GM19238 (cell line): ENCODE results near the gene HNRNPA3.
"Not testable (repeated sequence)": the region's sequence is repeated elsewhere in the genome, so short reads cannot be mapped to it uniquely, and the experiment has no call there.

Experiments
- DNase-seq: peaks from one replicate; pipeline ENCODE4 v3.0.0; 2011; ENCODE audit warnings: low spot score; ENCODE audit not compliant: insufficient read length

HNRNPA3 gene

DNA sequence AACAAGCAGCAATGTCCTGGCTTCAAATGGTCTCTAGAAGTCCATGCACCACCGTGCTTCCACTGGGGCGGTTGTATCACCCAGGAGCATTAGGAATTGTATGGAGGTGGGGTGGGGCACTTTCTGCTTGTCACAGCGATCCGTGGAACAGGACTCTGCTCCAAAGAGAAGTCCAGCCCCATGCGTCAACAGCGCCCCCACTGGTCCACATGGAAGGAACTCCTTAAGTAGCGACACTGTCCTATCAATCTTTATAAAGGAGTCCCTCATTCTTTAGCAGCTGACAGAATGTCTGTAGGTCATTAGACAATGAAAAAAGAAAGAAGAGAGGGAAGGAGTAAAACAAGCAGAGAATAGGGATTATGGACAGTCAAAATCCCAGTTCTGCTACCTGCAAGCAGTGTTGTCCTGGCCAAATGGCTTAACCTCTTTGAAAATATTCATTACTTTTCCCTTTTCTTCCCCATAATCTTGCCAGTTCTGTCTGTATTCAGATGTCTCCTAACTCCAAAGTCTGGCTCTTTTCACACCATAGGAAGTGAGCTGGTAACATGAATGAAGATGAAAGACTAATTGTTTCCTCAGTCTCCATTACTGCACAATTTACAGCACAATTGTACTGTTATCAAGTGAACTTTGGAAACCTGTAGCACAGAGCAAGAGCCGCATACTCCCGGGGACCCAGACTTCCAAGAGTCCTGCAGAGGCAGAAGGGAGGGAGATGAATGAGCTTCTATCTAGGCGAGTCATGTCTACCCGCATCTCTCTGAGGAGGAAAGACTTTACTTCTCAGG lies 42.0 kb downstream of the HNRNPA3 start:
- DNase-seq: no peak

DNA sequence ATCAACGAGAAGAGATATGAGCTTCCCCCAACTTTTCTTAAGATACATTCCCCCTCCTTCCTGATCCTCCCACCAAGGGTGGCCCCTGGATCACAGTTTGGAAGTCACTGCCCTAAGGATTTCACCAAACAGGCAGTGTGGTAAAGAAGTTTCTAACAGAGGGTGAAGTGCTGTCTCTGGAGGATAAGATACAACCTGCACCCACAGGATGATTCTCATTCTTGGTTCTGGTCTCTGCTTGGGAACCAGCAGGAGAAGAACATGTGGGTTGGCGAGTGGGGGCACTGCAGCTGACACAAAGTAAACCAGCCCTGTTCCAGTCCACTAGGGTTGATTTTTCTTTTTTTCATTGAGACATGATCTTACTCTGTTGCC lies 42.6 kb downstream of the HNRNPA3 start:
- no peak for DNase-seq

DNA sequence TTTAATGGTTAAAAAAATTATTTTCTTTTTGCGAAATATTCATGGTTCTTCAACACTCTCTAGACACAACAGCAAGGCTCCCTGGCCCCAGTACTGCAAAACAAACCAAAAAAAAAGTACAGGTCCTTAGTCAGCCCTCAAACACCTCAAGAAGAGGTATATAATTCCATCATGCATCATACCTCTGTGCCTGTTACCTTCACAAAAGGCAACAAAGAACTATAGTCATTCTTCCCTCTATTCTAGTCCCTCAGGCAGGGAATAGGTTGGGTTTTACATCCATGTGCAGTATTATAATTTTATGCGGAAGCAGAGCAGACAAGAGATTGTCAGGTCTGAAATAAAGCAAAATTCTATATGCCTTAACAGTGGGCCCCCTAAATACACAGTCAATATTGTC lies 43.4 kb downstream of the HNRNPA3 start:
- DNase-seq: no peak

DNA sequence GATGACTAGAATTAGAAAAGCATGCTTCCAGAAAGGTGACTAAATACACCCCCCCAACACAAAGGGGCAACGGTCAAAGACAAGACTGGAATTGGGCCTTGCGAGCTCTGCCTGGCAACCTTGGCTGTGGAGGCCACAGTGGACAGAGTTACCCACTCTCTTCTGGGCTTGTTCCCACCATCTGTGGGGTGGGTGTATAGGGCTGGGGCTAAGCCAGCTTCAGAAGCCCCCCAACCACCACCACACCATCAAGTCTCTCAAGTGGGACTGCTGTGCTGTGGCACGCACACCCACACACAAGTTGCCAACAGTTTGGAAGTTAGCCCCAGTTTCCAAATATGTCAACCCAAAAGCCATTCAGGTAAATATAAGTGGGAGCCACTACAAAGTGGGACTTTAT lies 44.1 kb downstream of the HNRNPA3 start:
- DNase-seq: no peak

DNA sequence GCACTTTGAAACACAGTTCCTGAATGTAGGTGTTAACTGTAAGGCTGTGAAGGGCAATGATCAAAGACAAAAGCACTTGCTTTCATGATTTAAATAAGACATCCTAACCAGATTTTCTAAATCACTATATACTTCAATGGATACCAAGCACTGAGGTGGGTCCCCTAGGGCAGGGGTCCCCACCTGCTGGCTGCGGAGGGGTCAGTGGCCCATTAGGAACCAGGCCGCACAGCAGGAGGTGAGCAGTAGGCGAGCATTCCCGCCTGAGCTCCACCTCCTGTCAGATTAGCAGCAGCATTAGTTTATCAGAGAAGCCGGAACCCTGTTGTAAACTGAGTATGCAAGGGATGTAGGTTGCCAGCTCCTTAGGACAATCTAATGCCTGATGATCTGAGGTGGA lies 44.9 kb downstream of the HNRNPA3 start:
- DNase-seq: no peak

DNA sequence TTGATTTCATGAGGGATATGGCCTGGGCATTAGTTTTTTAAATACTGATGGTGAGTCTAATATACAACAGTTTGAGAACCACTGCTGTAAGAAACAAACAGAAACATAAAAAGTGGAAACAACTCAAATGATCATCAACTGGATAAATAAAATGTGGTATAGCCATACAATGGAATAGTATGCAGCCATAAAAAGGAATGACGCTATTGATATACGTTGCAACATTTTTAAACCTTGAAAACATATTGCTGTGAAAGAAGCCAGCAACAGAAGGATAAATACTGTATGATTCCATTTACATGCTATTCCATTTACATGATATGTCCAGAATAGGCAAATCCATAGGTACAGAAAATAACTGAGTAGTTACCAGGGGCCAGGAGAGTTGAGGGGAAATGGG lies 45.5 kb downstream of the HNRNPA3 start:
- no peak for DNase-seq

DNA sequence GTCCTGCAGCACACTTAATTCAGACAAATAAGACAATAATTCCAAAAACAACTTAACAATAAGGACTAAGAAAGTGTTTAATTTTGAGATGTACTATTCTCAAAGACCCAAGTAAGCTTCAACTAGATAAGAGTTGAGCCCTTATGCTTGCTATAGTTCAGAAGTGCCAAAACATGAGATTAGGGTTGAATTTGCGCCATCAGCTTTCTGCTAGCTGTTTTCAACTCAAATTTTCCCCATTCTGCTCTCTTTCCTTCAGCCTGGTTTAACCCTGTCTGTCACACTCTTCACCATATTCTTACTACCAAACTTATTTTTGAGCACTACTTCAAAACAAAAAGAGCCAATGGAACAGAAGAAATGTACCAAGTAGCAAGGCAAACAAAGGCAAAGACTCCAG lies 47.8 kb downstream of the HNRNPA3 start:
- DNase-seq: no peak

DNA sequence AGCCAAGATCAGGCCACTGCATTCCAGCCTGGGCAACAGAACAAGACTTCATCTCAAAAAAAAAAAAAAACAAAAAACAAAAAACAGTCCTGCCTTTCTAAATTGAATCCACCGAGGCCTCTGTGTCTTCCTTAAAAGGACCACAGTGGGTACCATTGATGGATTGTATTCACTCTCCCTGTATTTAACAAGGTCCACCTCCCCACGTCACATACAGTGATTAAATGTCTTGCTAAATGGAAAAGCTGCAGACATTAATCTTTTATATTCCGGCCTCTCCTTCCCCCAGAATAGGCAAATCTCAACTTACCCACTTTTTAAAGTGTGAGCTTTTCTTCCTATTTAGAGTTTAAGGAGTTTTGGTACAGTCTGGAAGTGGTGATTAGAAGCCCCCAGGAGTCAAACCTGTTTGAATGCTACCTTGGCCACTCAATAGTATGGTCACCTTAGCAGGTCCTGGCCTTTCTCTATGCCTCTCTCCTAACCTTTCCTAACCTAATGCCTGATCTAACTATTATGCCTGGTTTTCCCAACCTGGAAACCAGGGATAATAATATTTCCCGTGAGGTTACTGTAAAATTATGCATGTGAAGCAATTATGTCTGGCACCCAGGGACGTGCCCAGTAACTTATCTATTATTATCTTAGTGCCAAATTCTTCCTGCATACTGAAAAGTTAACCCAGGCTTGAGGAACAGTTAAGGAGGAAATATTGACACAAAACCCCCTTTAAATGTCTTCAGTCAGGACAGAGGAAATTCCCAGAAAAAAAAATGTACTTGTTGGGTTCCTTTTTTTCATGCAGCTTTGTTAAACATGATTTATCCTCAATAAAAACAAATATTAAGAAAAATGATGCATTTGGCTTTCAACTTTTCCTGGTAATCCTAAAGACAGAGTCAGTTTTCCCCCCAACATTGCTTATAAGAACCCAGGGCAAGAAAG lies 48.8 kb downstream of the HNRNPA3 start:
- no peak for DNase-seq

DNA sequence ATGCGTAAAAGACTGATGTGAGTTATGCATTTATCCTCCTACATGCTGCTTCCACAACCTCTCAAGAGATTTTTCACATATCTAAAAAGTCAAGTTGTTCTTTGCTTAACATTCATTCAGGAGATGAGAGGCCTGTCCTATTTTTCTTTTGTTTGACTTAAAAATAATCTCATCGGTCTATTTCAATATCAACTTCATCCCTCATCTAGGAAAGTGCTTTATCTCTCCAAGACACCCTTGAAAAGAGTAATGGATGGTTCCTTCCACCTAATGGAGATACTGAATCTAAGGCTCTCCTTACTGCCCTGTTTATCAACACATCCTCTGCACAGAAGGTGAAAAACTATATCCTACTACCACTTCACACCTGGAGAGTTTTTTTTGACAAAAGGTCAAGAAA lies 49.5 kb downstream of the HNRNPA3 start:
- no peak for DNase-seq

DNA sequence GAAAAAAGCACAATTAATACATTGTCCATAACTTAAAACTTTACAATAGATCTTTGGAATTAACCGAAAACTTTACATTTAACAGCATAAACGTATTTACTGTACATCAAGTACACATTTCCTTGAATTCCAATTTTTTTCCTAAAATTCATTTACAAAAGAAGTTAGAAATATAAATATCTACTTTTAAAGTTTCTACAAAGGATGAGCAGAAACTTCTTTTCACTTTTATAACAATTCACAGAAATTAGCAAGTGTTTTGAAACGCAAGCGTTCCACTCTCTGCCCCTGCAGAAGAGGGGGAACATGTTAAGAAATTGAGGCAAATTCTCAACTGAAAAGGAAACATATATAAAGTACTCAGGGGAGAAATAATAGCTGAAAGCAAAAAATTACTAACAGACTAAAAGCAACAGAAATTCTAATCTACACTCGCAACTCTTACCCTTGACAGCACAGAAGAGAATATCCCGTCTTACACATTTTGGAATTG lies 50.4 kb downstream of the HNRNPA3 start:
- no peak for DNase-seq

DNA sequence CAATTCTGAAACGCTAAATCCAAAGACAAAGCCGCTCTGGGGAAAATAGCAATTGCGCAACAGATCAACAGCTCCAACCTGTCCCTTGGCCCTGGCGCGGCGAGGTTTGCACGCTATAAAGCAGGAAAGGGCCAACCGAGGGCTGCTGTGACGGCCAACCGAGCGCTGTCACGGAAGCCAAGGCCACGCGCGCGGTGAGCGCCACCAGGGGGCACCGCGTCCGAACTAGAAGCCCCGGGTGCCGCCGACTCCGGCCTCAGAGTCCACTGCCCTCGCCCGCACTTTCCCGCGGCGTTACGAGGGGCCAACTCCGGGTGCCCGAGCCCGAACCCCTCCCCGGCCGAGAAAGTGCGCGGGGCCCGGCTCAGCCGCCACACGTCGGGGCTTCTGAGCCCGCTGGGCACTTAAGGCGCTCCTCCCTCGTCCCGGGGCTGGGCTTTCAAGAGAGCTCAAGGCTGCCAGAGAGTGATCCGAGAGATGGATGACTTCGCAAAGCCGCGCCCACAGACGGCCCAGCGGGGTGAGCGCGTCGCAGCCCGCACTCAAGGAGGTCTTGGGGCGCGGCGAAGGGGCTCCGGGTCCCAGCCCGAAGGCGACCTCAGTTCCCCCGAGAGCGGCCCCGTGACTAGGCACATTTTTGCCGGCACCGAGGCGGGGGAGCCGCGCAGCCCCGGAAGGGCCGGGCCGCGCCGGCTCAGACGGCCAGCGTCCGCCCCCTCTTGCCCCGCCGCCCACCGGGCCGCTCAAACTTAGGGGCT lies 51.0 kb downstream of the HNRNPA3 start:
- peak; percentile 70 for DNase-seq

DNA sequence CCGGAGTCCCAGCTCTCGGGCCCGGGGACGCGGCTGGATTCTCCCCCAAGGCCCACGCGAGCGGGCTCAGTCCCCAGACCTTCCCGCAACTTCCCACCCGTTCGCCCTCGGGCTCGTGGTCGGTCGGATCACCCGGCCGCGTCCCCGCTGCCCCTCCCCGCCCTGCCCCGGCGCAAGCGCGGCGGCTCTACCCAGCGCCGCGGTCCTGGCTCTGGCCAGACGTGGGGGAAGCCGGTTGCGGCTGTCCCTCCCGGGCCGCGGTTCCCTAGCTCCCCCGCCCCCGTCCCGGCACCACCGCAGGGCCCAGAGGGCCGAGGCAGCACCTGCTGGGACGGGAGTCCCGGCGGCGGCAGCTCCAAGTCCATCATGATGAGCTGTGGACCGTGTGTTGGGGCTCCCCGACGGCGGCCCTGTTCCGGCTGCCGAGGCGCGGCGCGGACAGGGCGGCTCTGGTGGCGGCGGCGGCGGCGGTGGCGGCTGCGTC lies 51.7 kb downstream of the HNRNPA3 start:
- no peak for DNase-seq

DNA sequence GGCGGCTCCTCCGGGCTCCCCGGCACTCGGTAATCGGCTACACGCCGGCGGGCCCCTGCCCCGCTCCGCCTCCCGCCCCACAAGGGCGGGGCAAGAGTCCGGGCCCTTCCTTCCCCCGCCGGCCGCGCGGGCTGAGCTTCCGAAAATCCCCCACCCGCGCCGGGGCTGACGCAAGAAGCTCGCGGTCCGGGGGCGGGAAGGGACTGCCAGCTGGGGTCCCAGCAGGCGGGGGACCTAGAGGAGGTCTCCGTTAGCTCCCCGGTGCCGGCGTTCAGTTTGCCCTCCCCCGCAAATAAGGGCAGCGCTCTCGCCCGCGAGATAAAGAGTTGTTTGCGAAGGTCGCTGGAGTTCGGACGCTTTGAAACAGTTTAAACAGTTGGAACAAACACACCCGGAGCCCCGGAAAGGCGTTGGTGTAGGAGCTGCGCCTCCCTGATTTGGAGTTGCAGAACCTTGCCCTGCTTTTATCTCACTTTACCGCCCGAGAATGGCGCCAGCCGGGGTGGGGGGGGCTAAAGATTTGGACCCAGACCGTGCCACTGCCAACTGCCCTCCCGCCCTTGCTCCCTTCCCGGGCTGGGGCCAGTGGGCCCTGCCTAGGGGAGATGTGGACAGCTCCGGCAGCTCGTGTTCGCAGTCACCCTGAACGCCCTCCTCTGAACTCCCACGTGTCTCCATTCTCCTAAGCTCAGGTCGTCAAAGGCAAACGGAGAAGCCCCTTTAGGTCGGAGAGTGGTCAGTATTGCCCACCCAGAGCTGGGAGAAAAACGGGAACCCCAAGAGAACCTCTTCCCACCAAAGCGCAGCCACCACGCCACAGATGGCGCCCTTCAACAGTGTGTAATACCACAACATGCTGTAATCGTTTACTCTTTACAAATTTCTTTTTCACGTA lies 52.3 kb downstream of the HNRNPA3 start, which contains the start of gene NFE2L2:
NFE2L2 (minus strand) TSS at position 35 of the 895 bp plus-strand sequence. CDS start 151 bp downstream, outside the sequence.
- DNase-seq: peak; percentile 87

DNA sequence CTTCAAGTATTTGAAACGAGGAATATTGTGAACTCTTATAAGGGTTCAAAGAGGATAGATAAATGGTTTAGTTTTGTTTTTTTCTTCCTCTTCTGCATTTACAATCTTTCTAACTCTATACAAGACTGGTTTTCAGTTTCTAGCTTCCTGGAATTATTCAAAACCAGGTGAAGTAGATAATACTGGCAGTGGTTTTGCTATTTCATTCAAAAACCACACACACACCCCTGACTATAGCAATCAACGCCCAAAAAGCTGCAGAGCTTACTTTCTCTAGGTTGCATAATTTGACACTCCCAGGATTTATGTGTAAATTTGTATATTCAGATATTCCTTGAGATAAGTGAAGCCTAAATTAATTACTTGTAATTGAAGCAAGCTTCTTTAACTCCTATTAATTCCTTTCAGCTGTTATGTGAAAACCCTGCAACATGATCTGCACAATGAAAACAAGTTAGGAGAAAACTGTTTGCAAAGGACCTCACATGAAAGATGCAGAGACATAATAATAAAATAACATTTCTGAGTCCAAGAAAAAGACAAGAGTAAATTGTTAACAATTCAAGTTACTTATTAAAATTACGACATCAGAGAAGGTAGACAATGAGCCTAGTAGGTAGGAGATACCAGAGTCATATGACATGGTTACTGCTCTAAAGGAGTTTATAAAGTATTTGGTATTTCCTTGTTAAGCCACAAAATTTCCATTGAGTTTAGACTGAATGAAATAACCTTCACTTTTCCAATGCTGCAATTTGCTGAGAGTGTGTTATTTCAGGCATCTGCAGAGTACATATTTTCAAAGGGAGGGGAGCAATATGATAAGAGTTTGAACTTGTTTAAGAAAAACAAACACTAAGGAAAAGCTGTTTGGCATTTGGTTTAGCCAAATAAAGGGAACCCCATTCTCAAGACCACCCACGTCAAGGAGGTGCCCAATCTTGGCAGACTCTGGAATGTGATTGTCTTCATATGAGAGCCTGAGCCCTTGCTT lies 53.5 kb downstream of the HNRNPA3 start:
- DNase-seq: no peak

DNA sequence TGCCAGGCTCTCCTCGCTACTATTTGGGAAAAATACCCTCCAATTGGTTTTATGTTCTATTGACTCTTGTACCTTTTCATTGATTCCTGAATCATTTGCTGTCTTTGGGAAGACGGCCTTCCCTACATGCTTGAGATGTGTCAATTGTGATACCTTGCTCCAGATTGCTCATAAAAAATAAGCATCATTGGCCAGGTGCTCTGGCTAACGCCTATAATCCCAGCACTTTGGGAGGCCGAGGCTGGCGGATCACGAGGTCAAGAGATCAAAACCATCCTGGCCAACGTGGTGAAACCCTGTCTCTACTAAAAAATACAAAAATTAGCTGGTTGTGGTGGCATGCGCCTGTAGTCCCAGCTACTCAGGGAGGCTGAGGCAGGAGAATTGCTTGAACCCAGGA lies 54.4 kb downstream of the HNRNPA3 start:
- DNase-seq: not testable (repeated sequence)

DNA sequence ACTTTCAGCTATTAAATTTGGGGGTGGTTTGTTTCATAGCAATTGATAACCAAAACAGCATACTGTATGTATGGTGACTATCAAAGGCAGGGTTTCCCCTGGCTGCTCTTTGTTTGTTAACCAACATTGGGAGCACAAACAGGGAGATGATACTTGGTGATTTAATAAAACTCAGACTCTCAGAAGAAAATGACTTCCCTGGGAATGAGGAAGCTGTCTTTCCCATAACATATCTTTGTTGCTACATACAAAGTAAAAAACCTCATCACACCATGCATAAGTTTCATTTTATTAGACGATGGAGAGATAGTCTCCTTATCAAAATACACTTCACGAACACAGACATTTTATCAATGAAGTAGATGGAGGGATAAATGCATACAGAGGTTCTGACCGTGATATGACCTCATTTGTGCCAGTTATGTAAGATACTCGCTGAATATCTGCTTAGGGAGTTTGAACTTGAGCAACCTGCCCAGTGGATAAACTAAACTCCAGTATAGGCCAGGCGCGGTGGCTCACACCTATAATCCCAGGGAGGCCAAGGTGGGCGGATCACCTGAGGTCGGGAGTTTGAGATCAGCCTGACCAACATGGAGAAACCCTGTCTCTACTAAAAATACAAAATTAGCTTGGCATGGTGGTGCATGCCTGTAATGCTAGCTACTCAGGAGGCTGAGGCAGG lies 55.7 kb downstream of the HNRNPA3 start:
- DNase-seq: no peak

DNA sequence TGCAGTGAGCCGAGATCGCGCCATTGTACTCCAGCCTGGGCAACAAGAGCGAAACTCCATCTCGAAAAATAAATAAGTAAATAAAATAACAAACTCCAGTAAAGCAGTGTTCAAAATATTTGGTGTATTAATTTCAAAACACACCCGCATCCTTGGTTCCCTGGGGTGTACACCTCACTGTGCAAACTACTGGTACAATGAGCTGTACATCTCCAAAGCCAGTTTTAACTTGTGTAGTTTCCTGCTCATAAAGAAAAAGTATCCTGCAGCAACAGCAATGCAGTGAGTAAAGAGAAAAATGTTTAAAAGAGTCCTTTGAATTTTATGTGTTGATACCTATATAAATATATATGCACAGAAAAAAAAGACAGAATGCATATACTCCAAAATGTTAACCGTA lies 56.3 kb downstream of the HNRNPA3 start:
- no peak for DNase-seq

DNA sequence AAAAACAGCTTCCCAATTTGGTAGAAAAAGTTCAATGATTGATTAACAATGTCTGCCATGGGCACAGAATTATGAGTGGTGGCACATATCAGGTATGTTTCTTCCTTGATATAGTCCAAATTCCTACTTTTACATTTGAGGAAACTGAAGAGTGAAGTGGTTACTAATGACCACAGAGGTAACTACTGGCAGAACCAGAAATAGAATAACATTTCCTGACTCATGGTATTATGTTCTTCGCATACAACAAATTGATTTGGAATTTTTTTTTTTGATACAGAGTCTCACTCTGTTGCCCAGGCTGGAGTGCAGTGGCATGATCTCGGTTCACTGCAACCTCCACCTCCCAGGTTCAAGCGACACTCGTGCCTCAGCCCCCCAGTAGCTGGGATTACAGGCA lies 57.9 kb downstream of the HNRNPA3 start:
- no peak for DNase-seq
